K562 treated with DMSO at 1 percent for 24 hours (cell line): ENCODE data around the gene FCER1A. TPM values are rescaled to one million over a fixed set of nuclear protein-coding genes. Genes with fewer than 3 reads are reported as not detected.

Experiments used
- total RNA-seq: library from RNA; unstranded; fragments of 300-600 nt; gene quantifications from 2 replicates; pipeline ENCODE4 v1.2.3, GENCODE V29; 2022; ENCODE audit warnings: low read depth; ENCODE audit not compliant: insufficient read depth

The FCER1A gene
- not detected in 2 replicates for total RNA-seq

GRCh38 chr1:159302095-159302494 lies at the start of gene FCER1A:
FCER1A (plus strand) TSS chr1:159302336; CDS start chr1:159302365, 29 bp downstream.

Other genes with a start within 250 kb of the FCER1A start
- 0.45 and 1.3 TPM in 2 replicates for gene AIM2, start 225.6 kb upstream of the FCER1A start, total RNA-seq
- not detected in 2 replicates for gene CADM3, start 130.7 kb upstream of the FCER1A start, total RNA-seq
- 0.24 TPM in 1 of 2 replicates, not detected in the other for gene ACKR1, start 97.5 kb upstream of the FCER1A start, total RNA-seq
- gene OR10J4, start 129.9 kb downstream of the FCER1A start, total RNA-seq, result not detected in 2 replicates
- gene OR10J1, start 137.4 kb downstream of the FCER1A start, total RNA-seq, result not detected in 2 replicates
- gene OR10J5, start 233.7 kb downstream of the FCER1A start, total RNA-seq, result not detected in 2 replicates